NCI-H1105 treated with DMSO at 0.1 percent for 48 hours (cell line): ENCODE data around the gene YBX2.

ENCODE experiments used
- DNase-seq: peaks from one replicate; lab custom pipeline; 2025; lab: John Stamatoyannopoulos, UW

The YBX2 gene

GRCh38 chr17:7263801-7264078 lies 30.7 kb downstream of the YBX2 start:
- DNase-seq: no peak

GRCh38 chr17:7262935-7263800 lies 31.3 kb downstream of the YBX2 start:
- DNase-seq: peak; percentile 45

GRCh38 chr17:7262192-7262934 lies 32.1 kb downstream of the YBX2 start, which contains the start of gene CLDN7:
Gene CLDN7 (minus strand): TSS chr17:7262478. CDS start chr17:7262043, 435 bp downstream.
- peak; percentile 90 for DNase-seq

GRCh38 chr17:7261379-7262191 lies 32.9 kb downstream of the YBX2 start:
- DNase-seq: peak; percentile 24

GRCh38 chr17:7260651-7261378 lies 33.6 kb downstream of the YBX2 start:
- peak; percentile 51 for DNase-seq

- DNase-seq: no peak
Measured at GRCh38 chr17:7260151-7260550, 34.3 kb downstream of the YBX2 start.

- DNase-seq: no peak
Measured at GRCh38 chr17:7259555-7259889, 34.9 kb downstream of the YBX2 start.

GRCh38 chr17:7258731-7259554 lies 35.5 kb downstream of the YBX2 start:
- DNase-seq: no peak

GRCh38 chr17:7256766-7257456 lies 37.5 kb downstream of the YBX2 start:
- no peak for DNase-seq

GRCh38 chr17:7254511-7254910 lies 39.9 kb downstream of the YBX2 start:
- no peak for DNase-seq

GRCh38 chr17:7253082-7253481 lies 41.4 kb downstream of the YBX2 start:
- DNase-seq: no peak

GRCh38 chr17:7252176-7253043 lies 42.0 kb downstream of the YBX2 start, which contains the start of gene ELP5:
Gene ELP5 (plus strand): TSS chr17:7252215. CDS start chr17:7252551, 336 bp downstream.
- DNase-seq: peak; percentile 96

GRCh38 chr17:7251661-7252175 lies 42.7 kb downstream of the YBX2 start, which contains the start of gene CTDNEP1:
Gene CTDNEP1 (minus strand): TSS chr17:7251734. CDS start chr17:7251296, 438 bp downstream.
- peak; percentile 100 for DNase-seq

GRCh38 chr17:7250695-7251627 lies 43.5 kb downstream of the YBX2 start:
- no peak for DNase-seq

GRCh38 chr17:7249830-7250229 lies 44.6 kb downstream of the YBX2 start:
- no peak for DNase-seq

- no peak for DNase-seq
Measured at GRCh38 chr17:7249214-7249613, 45.2 kb downstream of the YBX2 start.

GRCh38 chr17:7248796-7249195 lies 45.6 kb downstream of the YBX2 start:
- no peak for DNase-seq

GRCh38 chr17:7246779-7247178 lies 47.7 kb downstream of the YBX2 start:
- no peak for DNase-seq
